Measurements from ENCODE around the gene IGLL5. TPM values are rescaled to one million over a fixed set of nuclear protein-coding genes. Genes with fewer than 3 reads are reported as not detected.

The IGLL5 gene
- total RNA-seq, 3 donors from 2014 or later: 0.79 TPM; not detected in 2

DNA sequence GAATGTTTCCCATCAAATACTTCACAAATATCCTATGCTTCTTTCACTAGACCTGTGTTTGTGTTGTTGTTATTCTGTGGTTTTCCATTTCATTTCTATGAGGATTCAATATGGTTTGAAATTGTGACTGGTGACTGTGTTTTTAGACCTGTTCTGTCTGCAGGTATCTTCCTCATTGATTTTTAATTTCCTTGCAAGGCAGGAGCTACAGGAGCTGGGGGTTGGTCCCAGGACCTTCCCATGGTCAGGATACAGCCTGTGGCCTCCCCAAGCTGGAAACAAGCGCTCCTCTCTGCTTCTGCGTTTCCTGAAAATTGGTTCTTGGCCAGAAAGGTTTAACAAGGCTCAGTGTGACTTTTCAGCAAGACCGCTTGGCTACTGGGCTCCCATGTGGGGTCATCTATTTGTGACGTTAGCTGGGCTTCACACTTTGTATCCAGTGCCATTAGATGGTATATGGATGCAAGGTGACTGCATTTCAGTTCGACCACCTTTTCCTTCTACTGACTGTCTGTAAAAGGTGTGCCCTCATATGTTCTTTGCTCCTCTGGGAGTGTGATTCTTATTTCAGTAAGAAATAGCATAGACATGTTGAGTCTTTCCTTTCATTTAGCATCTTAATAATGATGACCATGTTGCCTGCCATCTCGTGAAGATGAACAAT, 21.5 kb downstream of the IGLL5 start:
- H3K27me3 Mint-ChIP-seq (ENCODE audit: low read depth): peaks cover 5% of the 10 kb centered on the region
- no peak for ATAC-seq
- no peaks in the 10 kb centered on the region for H3K36me3 Mint-ChIP-seq (ENCODE audit: insufficient read depth)
- H3K4me3 Mint-ChIP-seq: no peak overlapping the region
- peaks cover 5% of the 10 kb centered on the region for H3K4me1 Mint-ChIP-seq (ENCODE audit: low read depth)
- H3K9me3 Mint-ChIP-seq: no peaks in the 10 kb centered on the region
- DNase-seq: no peak

DNA sequence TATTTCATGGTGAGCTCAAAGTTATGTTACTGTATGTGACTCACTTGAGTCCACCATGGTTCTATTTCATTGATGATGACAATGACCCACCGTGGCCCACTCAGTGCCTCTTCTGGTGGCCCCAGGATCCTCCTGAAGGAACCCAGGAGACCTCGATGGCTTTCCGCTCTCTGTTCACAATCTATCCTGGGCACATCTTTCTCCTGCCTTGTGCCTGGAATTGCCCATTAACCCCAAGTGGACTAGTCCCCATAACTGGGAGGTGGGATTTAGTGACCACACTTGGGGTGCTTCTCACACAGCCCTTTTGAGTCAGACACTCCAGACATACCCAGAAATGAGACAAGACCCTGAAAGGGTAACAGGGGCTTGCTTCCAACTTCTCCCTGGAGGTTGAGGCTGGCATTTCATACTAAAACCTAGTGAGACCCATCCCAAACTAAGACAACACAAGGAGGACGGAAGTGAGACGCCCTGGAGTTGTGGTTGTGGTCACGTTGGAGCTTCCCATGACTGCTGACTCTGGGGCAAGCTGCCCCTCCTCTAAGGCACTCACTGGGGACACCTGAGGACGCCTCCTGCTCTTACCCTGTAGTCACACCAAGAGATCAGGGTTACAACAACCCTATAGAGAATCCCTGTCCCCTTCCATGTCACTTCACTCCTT, 22.1 kb downstream of the IGLL5 start:
- Mint-ChIP-seq H3K27me3 (ENCODE audit: low read depth) (peaks cover 5% of the 10 kb centered on the region), H3K4me3 (no peak overlapping the region), H3K4me1 (ENCODE audit: low read depth) (peaks cover 5% of the 10 kb centered on the region), H3K9me3 (no peaks in the 10 kb centered on the region), H3K36me3 (ENCODE audit: insufficient read depth) (no peaks in the 10 kb centered on the region)
- DNase-seq (no peak), ATAC-seq (no peak)

DNA sequence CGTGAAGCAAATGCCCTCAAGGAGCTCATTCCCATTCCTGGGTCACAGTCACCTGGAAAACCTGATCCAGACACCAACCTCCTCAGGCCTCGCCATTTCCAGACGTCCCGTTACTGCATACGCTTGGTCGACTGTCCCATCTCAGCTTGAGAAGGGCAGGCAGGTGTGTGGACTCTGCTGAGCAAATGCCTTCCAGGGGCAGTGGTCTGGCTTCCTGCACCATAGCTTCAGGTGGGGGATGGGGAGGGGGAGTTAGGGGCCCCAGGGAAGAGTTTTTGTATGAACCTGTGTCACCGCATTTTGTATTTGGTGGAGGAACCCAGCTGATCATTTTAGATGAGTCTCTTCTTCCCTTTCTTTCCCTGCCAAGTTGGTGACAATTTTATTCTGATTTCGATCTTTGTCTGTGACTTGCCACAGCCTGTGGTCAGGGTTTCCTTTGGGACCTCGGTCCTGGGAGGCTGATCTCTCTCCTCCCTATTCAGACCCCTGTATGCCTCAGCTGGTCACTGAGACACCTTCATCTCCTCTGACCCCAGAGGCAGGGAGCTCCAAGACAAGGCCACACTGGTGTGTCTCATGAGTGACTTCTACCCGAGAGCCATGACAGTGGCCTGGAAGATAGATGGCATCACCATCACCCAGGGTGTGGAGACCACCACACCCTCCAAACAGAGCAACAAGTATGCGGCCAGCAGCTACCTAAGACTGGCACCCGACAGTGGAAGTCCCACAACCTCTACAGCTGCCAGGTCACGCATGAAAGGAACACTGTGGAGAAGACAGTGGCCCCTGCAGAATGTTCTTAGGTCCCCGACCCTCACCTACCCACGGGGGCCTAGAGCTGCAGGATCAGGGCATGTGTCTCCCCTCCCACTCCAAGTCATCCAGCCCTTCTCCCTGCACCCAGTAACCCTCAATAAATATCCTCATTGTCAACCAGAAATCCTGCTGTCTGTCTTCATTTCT, 22.9 kb downstream of the IGLL5 start:
- H3K36me3 Mint-ChIP-seq (ENCODE audit: insufficient read depth): no peaks in the 10 kb centered on the region
- H3K4me1 Mint-ChIP-seq (ENCODE audit: low read depth): peaks cover 5% of the 10 kb centered on the region
- peaks cover 5% of the 10 kb centered on the region for H3K27me3 Mint-ChIP-seq (ENCODE audit: low read depth)
- ATAC-seq (no peak), DNase-seq (no peak)
- H3K9me3 Mint-ChIP-seq: no peaks in the 10 kb centered on the region
- no peak overlapping the region for H3K4me3 Mint-ChIP-seq

DNA sequence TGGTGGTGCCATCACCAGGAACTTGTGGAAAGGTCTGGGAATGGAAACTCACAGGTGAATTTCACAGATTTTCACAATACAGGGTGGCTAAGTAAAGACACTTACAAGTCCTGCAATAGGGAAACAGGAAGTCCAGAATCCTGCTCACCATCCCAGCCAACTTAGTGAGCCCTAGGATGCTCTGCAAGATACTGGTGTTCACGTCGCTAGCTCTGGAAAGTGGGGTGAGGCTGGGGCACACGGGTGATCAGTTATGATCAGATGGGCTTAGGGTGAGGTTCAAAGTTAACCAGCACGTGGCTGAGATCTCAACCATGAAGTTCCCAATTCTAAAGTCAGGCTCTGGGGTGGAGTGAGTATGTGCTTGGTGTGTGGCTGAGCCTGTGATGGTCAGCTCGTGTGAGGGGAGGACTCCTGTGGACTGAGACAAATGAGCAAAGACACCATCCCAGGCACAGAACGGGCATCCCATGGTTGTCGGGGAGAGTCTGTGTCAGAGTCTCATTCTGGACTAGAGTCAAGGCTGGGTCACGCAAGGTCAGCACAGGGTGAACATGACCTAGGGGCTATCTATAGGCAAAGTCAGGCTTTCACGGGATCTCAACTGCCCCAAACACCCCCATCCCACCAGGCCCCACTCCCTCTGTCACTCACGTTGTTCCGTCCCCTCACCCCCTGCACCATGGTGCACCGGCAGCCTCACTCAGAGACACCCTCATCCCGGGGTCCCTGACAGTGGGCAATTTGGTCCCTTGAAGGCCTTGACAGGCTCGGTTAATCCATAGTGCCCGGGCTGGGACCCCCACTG, 23.9 kb downstream of the IGLL5 start:
- Mint-ChIP-seq H3K36me3 (ENCODE audit: insufficient read depth) (no peaks in the 10 kb centered on the region), H3K4me3 (no peak overlapping the region), H3K9me3 (no peaks in the 10 kb centered on the region), H3K4me1 (ENCODE audit: low read depth) (peaks cover 5% of the 10 kb centered on the region), H3K27me3 (ENCODE audit: low read depth) (peaks cover 5% of the 10 kb centered on the region)
- no peak for DNase-seq
- ATAC-seq: no peak

DNA sequence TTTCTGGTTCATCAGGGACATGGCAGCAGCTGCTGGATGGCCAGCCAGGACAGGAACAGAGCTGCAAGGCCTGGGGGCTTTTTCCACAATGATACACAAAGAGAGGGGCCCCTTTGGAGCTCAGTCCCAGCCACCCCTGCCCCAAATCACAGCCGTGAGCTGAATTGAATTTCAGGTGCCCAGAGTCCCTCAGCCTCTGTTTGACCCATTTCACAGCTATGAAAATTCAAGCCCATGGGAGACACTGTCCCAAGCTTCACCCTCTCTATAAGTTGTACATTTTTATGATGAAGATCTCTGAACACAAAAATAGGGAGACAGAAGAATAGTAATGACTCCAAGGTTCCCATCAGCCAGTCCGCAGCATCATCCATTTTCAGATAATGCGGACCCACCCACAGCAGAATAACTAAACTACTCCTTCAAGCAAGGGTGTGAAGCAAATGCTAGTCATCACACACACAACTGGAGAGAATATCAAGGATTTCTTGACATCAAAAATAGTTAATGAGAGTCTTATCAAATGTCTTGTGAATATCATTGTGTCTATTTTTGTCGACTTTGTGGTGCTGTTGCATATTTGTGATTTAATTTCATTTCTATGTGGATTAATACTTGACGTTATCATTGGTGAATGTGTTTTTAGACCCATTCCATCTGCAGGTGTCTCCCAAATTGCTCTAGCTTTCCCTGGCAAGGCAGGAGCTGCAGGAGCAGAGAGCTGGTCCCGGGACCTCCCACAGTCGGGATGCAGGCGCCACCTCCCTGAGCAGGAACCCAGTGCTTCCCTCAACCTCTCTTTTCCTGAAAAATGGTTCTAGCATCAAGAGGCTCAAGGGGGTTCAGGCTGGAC, 24.7 kb downstream of the IGLL5 start:
- Mint-ChIP-seq H3K4me3 (no peak overlapping the region), H3K36me3 (ENCODE audit: insufficient read depth) (no peaks in the 10 kb centered on the region), H3K4me1 (ENCODE audit: low read depth) (peaks cover 5% of the 10 kb centered on the region), H3K9me3 (no peaks in the 10 kb centered on the region), H3K27me3 (ENCODE audit: low read depth) (peaks cover 2% of the 10 kb centered on the region)
- ATAC-seq (no peak), DNase-seq (no peak)

DNA sequence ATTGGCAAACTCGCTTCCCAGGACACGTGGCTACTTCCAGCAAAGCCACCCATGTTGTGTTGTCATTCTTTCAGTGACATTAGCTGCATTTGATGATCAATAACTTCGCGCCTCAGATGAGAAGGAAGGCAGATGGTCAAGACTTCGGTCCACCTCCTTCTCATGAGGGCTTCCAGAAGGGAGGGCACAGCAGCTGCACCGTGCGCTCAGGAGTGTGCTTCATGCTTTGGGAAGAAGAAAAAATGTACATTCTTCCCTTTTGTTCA, 25.3 kb downstream of the IGLL5 start:
- ATAC-seq: no peak
- DNase-seq: no peak
- Mint-ChIP-seq H3K4me3 (no peak overlapping the region), H3K9me3 (no peaks in the 10 kb centered on the region), H3K4me1 (ENCODE audit: low read depth) (peaks cover 5% of the 10 kb centered on the region), H3K27me3 (ENCODE audit: low read depth) (peaks cover 2% of the 10 kb centered on the region), H3K36me3 (ENCODE audit: insufficient read depth) (no peaks in the 10 kb centered on the region)

DNA sequence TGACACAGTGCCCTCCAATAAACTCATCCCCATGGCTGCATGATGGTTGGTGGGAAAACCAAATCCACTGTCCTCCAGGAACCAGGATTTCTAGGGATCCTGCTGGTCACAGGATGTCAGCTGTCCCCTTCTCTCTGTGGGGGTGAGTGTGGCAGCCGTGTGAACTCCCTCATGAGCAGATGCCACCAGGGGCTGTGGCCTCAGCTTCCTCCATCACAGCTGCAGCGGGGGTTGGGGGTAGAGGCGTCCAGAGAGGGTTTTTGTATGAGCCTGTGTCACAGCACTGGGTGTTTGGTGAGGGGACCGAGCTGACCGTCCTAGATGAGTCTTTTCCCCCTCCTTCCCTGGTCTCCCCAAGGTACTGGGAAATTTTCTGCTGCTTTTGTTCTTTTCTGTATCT, 26.4 kb downstream of the IGLL5 start:
- Mint-ChIP-seq H3K4me1 (ENCODE audit: low read depth) (peaks cover 5% of the 10 kb centered on the region), H3K36me3 (ENCODE audit: insufficient read depth) (no peaks in the 10 kb centered on the region), H3K9me3 (no peaks in the 10 kb centered on the region), H3K4me3 (no peak overlapping the region), H3K27me3 (ENCODE audit: low read depth) (peaks cover 2% of the 10 kb centered on the region)
- no peak for DNase-seq
- no peak for ATAC-seq

DNA sequence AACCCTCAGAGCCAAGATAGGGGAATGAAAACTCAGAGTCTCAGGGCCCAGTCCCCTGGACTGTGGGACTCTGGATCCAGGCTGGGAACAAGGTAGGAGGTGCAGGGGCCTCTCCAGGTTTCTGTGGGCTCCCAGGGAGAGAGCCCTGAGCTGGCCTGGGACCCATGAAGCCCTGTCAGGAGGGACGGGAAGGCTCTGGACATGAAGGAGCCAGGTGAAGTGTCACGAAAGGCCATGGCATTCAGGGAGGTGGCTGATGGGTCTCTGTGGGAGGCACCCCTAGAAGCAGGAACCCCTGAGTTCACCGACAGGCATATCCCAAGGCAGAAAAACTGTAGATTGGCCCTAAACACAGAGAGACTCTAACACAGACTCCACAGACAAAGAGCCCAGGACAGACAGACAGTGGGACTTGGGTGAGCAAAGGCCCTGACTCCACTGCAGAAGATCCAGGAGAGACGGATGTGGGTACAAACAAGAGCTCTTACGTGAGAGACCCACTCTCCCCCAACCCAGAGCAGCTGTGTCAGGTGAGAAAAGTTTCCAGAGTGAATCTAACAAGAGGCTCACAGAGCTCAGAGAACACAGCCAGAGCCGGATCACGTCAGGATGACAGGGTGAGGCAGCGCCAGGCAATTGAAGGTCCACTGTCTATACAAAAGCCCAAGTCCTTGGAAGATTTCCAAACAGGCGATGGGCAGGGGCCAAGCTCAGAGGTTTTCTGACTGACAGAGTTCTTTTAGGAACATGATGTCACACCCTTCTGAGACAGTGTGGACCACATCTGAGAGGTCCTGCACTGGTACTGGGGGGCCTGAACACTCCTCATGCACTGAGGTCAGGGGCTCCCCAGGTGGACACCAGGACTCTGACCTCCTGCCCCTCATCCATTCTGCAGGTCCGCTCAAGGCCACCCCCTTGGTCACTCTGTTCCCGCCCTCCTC, 27.4 kb downstream of the IGLL5 start:
- Mint-ChIP-seq H3K27me3 (ENCODE audit: low read depth) (no peaks in the 10 kb centered on the region), H3K36me3 (ENCODE audit: insufficient read depth) (no peaks in the 10 kb centered on the region), H3K9me3 (no peaks in the 10 kb centered on the region), H3K4me3 (no peak overlapping the region), H3K4me1 (ENCODE audit: low read depth) (peaks cover 1% of the 10 kb centered on the region)
- no peak for ATAC-seq
- no peak for DNase-seq

DNA sequence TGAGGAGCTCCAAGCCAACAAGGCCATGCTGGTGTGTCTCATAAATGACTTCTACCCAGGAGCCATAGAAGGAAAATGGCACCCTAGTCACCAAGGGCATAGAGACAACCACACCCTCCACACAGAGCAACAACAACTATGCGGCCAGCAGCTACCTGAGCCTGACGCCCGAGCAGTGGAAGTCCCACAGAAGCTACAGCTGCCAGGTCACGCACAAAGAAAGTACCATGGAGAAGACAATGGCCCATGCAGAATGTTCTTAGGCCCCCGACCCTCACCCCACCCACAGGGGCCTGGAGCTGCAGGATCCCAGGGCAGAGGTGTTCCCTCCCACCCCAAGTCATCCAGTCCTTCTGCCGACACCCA, 28.0 kb downstream of the IGLL5 start:
- H3K9me3 Mint-ChIP-seq: no peaks in the 10 kb centered on the region
- no peak for ATAC-seq
- H3K4me3 Mint-ChIP-seq: no peak overlapping the region
- H3K4me1 Mint-ChIP-seq (ENCODE audit: low read depth): no peaks in the 10 kb centered on the region
- no peaks in the 10 kb centered on the region for H3K36me3 Mint-ChIP-seq (ENCODE audit: insufficient read depth)
- no peaks in the 10 kb centered on the region for H3K27me3 Mint-ChIP-seq (ENCODE audit: low read depth)
- no peak for DNase-seq

DNA sequence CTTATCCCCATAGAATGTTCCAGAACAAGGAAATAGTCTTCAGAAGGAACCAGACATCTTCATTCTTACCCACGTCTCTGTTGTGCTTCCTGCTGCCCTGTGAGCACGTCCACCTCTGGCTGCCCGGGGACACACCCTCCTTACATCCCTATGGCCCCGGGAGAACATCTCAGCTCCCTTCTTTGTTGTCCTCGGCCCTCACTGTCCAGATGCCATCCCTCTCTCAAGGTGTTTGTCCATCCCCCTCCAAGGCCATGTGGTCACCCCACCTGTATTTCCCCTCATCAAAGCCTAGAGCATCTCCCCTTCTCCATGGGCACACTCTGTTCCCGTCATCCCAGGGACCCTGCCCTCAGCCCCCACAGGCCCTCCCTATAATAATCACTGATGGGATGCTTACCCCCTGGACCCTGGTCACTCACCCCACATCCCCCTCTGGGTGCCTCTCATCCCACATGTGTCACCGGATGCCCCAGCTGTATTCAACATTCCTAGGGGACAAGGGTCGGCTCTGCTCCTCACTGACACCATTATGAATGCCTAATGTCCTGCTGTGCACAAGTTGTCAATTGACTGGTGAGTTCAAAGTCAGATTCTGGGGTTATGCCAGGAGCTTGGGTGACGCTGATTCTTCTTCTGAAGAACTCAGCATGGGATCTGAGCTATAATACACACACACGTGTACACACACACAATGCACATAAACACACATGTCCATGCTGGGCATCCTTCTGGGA, 28.8 kb downstream of the IGLL5 start:
- Mint-ChIP-seq H3K36me3 (ENCODE audit: insufficient read depth) (no peaks in the 10 kb centered on the region), H3K4me3 (no peak overlapping the region), H3K9me3 (no peaks in the 10 kb centered on the region), H3K27me3 (ENCODE audit: low read depth) (no peaks in the 10 kb centered on the region), H3K4me1 (ENCODE audit: low read depth) (no peaks in the 10 kb centered on the region)
- ATAC-seq (no peak), DNase-seq (no peak)

DNA sequence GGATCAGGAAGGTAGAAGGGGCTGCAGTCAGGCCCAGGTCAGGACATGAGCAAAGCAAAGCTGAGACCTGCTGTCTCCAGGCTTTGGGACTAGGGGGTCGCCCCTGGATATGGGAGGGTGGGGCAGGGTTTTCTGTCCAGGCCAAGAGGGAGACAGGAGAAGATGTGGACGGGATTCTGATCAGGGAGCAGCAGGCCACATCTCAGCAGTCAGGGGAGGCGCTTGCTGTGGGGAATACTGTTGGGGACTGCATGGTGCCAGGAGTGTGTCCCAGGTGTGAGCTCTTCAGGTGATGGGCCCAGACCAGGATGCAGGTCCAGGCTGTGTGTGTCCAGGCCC, 29.3 kb downstream of the IGLL5 start:
- Mint-ChIP-seq H3K9me3 (no peaks in the 10 kb centered on the region), H3K4me1 (ENCODE audit: low read depth) (no peaks in the 10 kb centered on the region), H3K36me3 (ENCODE audit: insufficient read depth) (no peaks in the 10 kb centered on the region), H3K4me3 (no peak overlapping the region), H3K27me3 (ENCODE audit: low read depth) (no peaks in the 10 kb centered on the region)
- DNase-seq (no peak), ATAC-seq (no peak)

DNA sequence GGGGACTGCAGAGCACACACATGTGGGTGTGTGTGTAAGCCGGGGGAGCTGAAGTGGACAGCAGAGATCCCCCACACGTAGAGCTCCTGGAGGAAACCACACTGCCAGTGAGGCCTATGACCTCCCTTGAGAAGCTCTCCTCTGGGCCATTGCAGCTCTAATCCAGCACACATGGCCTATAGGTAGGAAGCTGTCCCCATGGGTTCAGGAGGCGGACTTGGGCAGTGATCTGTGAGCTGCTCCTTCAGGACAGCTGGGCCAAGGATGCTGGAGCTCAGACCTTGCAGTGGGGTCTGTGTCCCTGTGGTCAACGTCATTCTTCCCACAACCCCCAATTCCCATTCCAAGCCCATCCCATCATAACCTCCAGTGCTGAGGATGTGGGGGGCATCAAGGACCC, 29.8 kb downstream of the IGLL5 start:
- ATAC-seq (no peak), DNase-seq (no peak)
- no peaks in the 10 kb centered on the region for H3K4me1 Mint-ChIP-seq (ENCODE audit: low read depth)
- no peak overlapping the region for H3K4me3 Mint-ChIP-seq
- H3K36me3 Mint-ChIP-seq (ENCODE audit: insufficient read depth): no peaks in the 10 kb centered on the region
- H3K9me3 Mint-ChIP-seq: no peaks in the 10 kb centered on the region
- H3K27me3 Mint-ChIP-seq (ENCODE audit: low read depth): no peaks in the 10 kb centered on the region

Data from activated T-cell treated with anti-CD3 and anti-CD28 coated beads, Interleukin-2, amount 50 U/mL, for 4 hours (primary cell).